Measurements from ENCODE around the gene CAPRIN2.

CAPRIN2 gene

DNA sequence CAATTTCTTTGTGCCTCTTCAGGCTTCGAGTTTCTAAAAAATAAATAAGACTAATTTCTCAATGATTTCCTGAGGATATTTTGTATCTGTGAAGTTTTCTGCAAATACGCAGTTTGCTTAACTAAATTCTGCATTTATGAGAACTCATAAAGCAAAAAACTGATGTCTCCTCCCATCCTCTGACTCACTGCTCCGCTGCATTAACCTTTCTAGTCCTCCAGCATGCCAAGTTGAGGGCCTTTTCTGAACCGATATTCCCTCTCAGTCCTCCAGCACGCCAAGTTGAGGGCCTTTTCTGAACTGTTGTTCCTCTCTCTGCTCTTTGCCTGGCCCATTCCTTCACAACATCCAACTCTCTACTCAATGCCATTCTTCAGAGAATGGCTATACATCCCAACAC is 62.3 kb downstream of the CAPRIN2 start:
- H3K4me3 ChIP-seq (ENCODE audit: control insufficient read depth, low read depth, low read length): no peak overlapping the region
- TF ChIP-seq, protein P1, sequence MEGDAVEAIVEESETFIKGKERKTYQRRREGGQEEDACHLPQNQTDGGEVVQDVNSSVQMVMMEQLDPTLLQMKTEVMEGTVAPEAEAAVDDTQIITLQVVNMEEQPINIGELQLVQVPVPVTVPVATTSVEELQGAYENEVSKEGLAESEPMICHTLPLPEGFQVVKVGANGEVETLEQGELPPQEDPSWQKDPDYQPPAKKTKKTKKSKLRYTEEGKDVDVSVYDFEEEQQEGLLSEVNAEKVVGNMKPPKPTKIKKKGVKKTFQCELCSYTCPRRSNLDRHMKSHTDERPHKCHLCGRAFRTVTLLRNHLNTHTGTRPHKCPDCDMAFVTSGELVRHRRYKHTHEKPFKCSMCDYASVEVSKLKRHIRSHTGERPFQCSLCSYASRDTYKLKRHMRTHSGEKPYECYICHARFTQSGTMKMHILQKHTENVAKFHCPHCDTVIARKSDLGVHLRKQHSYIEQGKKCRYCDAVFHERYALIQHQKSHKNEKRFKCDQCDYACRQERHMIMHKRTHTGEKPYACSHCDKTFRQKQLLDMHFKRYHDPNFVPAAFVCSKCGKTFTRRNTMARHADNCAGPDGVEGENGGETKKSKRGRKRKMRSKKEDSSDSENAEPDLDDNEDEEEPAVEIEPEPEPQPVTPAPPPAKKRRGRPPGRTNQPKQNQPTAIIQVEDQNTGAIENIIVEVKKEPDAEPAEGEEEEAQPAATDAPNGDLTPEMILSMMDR (IDR thresholded peaks at IDR 0.05; ENCODE audit: control insufficient read depth, insufficient read depth, low read depth, low read length, missing control alignments): no peak
- DNase-seq (ENCODE audit: low read depth): no peak

DNA sequence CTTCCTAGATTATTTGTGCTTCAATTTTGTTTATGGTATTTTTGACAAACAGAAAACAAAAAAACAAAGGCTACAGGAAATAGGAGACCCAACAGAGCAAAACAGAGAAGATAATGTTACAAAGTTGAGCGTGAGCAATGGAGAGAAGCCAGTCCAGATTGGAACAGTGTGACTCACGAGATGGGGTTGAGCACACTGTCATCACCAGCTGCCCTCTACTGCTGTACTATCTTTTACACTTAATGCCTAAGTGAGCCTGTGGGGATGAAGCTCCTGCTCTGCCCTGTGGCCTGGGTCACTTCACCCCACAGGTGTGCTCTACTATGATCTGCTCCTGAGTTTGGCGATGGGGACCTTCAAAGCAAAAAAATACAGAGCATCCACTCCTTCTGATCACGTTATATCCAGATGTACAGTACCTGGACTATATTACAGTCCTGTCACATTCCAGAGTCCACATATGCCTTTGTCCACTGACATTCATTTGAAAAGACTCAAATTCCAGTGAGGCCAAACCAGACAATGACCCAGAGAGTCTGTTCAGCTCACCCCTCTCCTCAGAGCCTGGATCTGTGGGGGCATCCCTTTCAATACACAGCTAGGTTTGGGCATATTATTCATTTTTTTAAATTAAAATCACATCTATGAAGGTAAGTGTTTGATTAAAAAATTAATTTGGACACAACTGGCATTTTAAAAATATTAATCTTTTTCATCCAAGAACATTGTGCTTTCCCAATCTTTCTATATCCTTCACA is 63.5 kb downstream of the CAPRIN2 start:
- TF ChIP-seq, protein P1 (IDR thresholded peaks at IDR 0.05; ENCODE audit: control insufficient read depth, insufficient read depth, low read depth, low read length, missing control alignments): no peak
- peak; percentile 25 for DNase-seq (ENCODE audit: low read depth)
- no peak overlapping the region for H3K4me3 ChIP-seq (ENCODE audit: control insufficient read depth, low read depth, low read length)

DNA sequence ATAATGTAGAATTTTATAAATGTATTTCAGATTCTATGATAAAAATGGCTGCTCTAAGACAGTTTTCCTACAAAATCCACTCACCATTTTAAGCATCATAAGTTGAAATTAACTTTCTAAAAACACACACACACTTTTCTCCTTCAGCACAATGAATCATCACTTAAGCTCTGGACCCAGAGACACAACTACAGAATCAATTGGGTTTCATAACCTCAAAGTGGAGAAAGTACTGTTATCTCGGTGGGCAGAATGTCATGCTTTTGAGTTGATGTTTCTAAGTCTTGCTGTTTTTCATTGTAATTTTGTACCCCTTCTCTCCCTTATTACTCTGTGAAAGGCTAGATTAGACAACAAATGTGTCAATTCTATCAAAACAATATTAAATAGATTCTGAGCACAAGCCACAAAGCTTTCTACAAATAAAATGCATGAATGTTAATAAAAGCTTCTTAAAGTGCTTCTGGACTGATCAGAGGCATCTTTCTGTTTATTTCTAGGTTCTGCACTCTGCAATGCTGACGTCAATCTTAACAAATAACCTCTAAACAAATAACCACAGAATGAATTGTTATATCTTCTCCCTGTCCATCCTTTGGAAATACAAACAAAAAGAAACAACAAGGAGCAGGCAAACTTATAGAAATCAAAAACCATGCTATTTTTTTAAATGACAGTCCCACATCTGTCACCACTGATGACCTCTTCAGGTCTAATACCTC is 67.3 kb downstream of the CAPRIN2 start:
- TF ChIP-seq, protein P1 (IDR thresholded peaks at IDR 0.05; ENCODE audit: control insufficient read depth, insufficient read depth, low read depth, low read length, missing control alignments): no peak
- no peak for DNase-seq (ENCODE audit: low read depth)
- no peak overlapping the region for H3K4me3 ChIP-seq (ENCODE audit: control insufficient read depth, low read depth, low read length)

DNA sequence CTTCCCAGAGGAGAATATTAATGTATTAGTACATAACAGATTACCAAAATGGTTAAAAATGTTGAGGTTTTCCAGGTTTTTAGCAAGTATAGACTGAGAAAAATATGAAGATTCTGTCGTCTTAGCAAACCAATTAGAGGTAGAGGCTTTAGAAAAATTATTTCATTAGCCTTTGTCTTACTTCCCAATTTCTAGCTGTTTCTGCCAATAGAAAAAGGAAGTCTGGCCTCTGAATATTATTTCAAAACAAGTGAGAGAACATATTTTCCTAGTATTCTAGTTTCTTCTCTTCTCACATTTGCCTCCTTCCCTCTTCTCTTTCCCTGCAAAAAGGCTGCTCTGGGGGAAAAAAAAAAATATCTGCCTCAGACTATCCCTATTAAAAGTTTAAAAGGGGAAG is 75.5 kb downstream of the CAPRIN2 start:
- H3K4me3 ChIP-seq (ENCODE audit: control insufficient read depth, low read depth, low read length): no peak overlapping the region
- no peak for DNase-seq (ENCODE audit: low read depth)
- TF ChIP-seq, protein P1 (IDR thresholded peaks at IDR 0.05; ENCODE audit: control insufficient read depth, insufficient read depth, low read depth, low read length, missing control alignments): no peak

DNA sequence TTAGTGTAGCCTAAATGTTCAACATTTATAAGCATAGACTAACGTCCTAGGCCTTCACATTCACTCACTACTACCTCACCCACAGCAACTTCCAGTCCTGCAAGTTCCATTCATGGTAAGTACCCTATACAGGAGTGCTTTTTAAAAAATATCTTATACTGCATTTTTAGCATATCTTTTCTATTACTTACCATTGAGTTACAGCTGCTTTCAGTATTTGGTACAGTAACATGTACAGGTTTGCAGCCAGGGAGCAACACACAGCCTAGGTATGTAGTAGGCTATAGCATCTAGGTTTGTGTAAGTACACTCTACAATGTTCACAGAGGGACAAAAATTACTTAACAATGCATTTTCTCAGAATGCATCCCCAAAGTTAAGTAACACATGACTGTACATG is 76.5 kb downstream of the CAPRIN2 start:
- TF ChIP-seq, protein P1 (IDR thresholded peaks at IDR 0.05; ENCODE audit: control insufficient read depth, insufficient read depth, low read depth, low read length, missing control alignments): no peak
- no peak for DNase-seq (ENCODE audit: low read depth)

DNA sequence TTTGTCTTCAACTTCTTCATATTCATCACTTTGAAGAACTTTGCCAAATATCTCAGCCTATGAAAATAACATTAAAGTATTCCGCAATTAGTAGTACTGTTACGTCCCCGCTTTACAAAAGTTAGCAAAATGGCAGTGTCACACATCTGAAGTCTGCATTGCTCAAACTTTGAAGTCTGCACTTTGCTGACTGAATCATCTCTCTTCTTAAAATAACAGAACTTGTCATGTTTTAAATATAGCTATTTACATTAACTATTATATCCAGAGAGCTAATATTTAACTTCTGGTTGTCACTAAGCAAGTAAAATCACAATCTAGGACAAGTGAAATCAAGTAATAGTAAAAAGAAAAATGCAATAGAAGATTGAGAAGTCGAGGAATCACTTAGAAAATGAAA is 93.5 kb downstream of the CAPRIN2 start:
- TF ChIP-seq, protein P1 (IDR thresholded peaks at IDR 0.05; ENCODE audit: control insufficient read depth, insufficient read depth, low read depth, low read length, missing control alignments): no peak
- no peak overlapping the region for H3K4me3 ChIP-seq (ENCODE audit: control insufficient read depth, low read depth, low read length)
- DNase-seq (ENCODE audit: low read depth): no peak

More for the DNA sequence above, 76.5 kb downstream of the CAPRIN2 start:
- no peak overlapping the region for H3K4me3 ChIP-seq (ENCODE audit: control insufficient read depth, low read depth, low read length)

Measured in AG09309 (cell line).